Glomerular endothelial cell (primary cell): ENCODE results near the gene HLA-B. TPM values are rescaled to one million over a fixed set of nuclear protein-coding genes. Genes with fewer than 3 reads are reported as not detected.
A peak's percentile ranks its signal among the peaks of the same experiment; 100 is the strongest.
"Not testable (repeated sequence)": the region's sequence is repeated elsewhere in the genome, so short reads cannot be mapped to it uniquely, and the experiment has no call there.

ENCODE experiments used
- DNase-seq: peaks from one replicate; pipeline ENCODE4 v3.0.0-alpha.2; 2011; ENCODE audit warnings: low read depth, low spot score; ENCODE audit errors: extremely low read depth
- total RNA-seq: library from RNA; depleted of rRNA; stranded (reverse); fragments of >200 nt; gene quantifications from 2 replicates; pipeline ENCODE4 v1.2.3, GENCODE V29; 2015

HLA-B gene
- total RNA-seq, 1 donor from 2014 or later, result 2,213 TPM

GRCh38 chr6:31385041-31385440, 28.1 kb upstream of the HLA-B start:
- no peak for DNase-seq

- no peak for DNase-seq
Observed at GRCh38 chr6:31383149-31383548, 26.2 kb upstream of the HLA-B start.

DNA sequence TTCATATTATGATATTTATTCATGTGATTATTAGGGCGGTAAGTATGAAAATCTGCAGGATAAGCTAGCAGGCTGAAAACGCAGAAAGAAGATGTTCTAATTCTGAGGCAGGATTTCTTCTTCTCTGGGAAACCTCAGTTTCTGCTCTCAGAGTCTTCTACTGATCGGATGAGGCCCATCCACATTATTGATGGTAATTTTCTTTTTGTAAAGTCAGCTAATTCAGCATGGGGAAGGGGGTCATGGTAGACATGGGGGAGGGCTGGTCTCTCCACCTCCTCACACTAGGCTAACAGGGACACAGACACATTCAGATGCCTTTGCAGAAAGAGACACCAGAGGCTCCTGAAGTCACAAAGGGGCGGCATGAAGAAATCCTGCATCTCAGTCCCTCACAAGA, 24.7 kb upstream of the HLA-B start:
- DNase-seq, result no peak

GRCh38 chr6:31379850-31380249, 22.9 kb upstream of the HLA-B start:
- no peak for DNase-seq

GRCh38 chr6:31378721-31379103, 21.7 kb upstream of the HLA-B start:
- no peak for DNase-seq

- DNase-seq, result no peak
Observed at GRCh38 chr6:31378062-31378720, 21.2 kb upstream of the HLA-B start.

- DNase-seq, result no peak
Observed at GRCh38 chr6:31377029-31377428, 20.1 kb upstream of the HLA-B start.

GRCh38 chr6:31375699-31376098, 18.7 kb upstream of the HLA-B start:
- no peak for DNase-seq

- not testable (repeated sequence) for DNase-seq
Observed at GRCh38 chr6:31374118-31374517, 17.1 kb upstream of the HLA-B start.

- no peak for DNase-seq
Observed at GRCh38 chr6:31368461-31368860, 11.5 kb upstream of the HLA-B start.

GRCh38 chr6:31366693-31367470, 9.9 kb upstream of the HLA-B start:
- DNase-seq, result peak; percentile 44

- no peak for DNase-seq
Observed at GRCh38 chr6:31365864-31366263, 8.9 kb upstream of the HLA-B start.

DNA sequence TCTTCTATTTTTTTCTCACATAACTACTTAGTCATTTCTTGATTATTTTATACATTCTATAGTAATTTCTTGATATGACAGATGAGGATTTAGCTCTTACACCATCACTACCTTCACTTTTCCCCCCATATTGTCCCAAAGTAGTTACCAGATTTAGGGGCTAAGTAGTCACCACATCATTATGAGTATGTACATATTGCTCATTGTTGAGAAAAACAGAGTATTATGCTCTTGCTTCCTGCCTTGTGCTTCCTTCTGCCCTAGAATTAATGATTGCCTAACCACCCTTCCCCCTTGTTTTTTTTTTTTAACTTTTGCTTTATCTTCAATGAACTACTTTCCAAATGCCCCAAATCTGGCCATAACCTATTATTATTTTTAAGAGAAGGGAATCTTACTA, 6.8 kb upstream of the HLA-B start:
- DNase-seq, result no peak

GRCh38 chr6:31362751-31363150, 5.8 kb upstream of the HLA-B start:
- DNase-seq, result no peak

GRCh38 chr6:31359581-31359980, 2.6 kb upstream of the HLA-B start:
- DNase-seq, result no peak

GRCh38 chr6:31358302-31358701, 1.3 kb upstream of the HLA-B start:
- no peak for DNase-seq

DNA sequence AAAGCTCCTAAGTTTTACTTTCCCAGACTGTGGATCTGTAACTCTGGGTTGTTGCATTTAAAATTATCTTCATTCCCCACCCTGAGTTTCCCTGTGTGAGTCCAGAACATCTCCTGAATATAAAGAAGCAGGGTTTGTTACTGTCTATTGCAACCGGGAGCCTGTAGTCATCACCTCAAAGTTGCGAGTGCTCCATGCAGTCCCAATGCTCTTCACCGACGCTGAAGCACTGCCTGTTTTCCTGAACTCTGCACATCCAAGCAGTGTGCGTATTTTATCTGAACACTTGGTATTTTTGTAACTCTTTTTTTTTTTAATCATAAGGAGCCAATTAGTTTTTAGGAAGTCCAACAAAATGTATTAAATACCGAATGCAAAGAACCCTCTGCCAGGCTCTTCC, 907 bp upstream of the HLA-B start:
- no peak for DNase-seq

DNA sequence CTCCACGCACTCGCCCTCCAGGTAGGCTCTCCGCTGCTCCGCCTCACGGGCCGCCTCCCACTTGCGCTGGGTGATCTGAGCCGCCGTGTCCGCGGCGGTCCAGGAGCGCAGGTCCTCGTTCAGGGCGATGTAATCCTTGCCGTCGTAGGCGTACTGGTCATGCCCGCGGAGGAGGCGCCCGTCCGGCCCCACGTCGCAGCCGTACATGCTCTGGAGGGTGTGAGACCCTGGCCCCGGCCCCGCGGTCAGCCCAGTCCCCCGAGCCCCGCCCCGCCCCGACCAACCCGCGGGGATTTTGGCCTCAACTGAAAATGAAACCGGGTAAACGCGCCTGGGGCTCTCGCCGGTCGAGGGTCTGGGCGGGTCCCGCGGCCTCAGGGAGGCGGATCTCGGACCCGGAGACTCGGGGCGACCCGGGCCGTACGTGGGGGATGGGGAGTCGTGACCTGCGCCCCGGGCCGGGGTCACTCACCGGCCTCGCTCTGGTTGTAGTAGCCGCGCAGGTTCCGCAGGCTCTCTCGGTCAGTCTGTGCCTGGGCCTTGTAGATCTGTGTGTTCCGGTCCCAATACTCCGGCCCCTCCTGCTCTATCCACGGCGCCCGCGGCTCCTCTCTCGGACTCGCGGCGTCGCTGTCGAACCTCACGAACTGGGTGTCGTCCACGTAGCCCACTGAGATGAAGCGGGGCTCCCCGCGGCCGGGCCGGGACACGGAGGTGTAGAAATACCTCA, 598 bp downstream of the HLA-B start:
- DNase-seq, result no peak

DNA sequence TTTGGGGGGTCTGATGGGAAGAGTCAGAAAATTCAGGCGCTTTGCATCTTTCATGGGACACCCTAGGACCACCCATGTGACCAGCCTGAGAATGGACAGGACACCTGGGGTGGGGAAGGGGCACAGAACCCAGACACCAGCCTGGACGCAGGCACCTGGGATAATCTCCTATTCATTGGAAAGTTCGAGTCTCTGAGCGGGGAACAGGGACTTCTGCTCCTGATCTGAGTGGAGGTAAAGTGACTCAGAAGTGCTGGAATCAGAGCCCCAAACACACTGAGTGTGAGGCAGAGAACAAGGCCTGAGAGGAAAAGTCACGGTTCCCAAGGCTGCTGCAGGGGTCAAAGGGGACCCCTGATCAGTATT, 1.4 kb downstream of the HLA-B start:
- DNase-seq, result no peak

DNA sequence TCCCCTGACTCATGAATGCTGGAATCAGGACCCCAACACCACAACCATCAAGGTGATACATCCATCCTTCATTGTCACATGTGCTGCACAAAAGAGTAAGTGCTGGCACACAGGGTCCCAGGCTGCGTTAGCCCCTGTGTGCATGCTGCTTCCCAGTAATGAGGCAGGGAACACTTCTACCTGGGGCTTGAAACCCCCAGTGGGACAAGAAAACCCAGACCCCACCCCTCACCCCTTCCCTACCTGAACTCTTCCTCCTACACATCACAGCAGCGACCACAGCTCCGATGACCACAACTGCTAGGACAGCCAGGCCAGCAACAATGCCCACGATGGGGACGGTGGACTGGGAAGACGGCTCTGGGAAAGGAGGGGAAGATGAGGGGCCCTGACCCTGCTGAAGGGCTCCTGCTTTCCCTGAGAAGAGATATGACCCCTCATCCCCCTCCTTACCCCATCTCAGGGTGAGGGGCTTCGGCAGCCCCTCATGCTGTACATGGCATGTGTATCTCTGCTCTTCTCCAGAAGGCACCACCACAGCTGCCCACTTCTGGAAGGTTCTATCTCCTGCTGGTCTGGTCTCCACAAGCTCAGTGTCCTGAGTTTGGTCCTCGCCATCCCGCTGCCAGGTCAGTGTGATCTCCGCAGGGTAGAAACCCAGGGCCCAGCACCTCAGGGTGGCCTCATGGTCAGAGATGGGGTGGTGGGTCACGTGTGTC, 2.0 kb downstream of the HLA-B start:
- no peak for DNase-seq

- no peak for DNase-seq
Observed at GRCh38 chr6:31354158-31354863, 2.7 kb downstream of the HLA-B start.
